ENCODE data around the gene EXOC2. TPM values are rescaled to one million over a fixed set of nuclear protein-coding genes. Genes with fewer than 3 reads are reported as not detected.

The EXOC2 gene
- total and polyA plus RNA-seq, 8 donors, result 2.5 to 10.3 (median 6.4) TPM

DNA sequence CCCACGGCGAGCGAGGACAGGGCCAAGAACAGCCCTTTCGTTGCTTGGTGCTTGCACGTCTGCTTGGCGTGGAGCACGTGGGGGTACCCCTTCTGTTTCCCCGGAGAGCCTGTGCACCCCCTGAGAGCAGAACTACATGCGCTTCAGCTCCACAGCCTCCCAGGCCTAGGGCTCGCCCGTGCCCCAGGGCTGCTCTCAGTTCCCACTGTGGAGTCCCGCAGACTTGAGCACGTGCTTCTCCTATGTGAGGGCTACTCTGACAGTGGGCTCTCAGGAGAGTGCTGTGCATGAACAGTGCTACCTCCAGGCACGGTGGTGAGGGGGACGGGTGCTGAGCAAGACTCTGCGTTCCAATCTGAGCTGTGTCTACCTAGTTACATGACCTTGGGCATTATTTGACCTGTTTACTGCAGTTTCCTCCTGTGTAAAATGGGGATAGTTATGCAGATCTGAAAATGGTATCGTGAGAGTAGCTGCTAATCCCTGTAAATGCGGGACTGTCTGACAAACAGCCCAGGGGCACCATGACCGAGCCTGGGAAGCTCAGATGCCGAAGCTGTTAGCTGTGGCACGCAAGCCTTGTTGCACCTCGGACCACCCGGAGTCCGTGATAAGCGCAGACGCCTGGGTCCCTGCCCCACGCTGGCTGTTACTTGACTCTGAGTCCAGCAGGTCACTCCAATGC, 219.0 kb downstream of the EXOC2 start:
- intact Hi-C loops (cut with DNase I), result no loop called here
- TF ChIP-seq, protein P1, sequence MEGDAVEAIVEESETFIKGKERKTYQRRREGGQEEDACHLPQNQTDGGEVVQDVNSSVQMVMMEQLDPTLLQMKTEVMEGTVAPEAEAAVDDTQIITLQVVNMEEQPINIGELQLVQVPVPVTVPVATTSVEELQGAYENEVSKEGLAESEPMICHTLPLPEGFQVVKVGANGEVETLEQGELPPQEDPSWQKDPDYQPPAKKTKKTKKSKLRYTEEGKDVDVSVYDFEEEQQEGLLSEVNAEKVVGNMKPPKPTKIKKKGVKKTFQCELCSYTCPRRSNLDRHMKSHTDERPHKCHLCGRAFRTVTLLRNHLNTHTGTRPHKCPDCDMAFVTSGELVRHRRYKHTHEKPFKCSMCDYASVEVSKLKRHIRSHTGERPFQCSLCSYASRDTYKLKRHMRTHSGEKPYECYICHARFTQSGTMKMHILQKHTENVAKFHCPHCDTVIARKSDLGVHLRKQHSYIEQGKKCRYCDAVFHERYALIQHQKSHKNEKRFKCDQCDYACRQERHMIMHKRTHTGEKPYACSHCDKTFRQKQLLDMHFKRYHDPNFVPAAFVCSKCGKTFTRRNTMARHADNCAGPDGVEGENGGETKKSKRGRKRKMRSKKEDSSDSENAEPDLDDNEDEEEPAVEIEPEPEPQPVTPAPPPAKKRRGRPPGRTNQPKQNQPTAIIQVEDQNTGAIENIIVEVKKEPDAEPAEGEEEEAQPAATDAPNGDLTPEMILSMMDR (IDR thresholded peaks at IDR 0.05), result no peak
- Histone ChIP-seq H3K4me1 (no peaks in the 10 kb centered on the region), H3K4me3 (no peak overlapping the region), H3K27ac (no peak overlapping the region), H3K27me3 (no peaks in the 10 kb centered on the region), H3K36me3 (no peaks in the 10 kb centered on the region), H3K9me3 (no peaks in the 10 kb centered on the region)
- no peak for FAIRE-seq
- ATAC-seq, result no peak
- DNase-seq, result no peak
- WGBS, 2 donors, result 62 to 70% methylated on average over 27 of the region's 27 CpGs

GRCh38 chr6:473356-473755, 219.6 kb downstream of the EXOC2 start:
- intact Hi-C loops (cut with DNase I), result no loop called here
- Histone ChIP-seq H3K36me3 (no peaks in the 10 kb centered on the region), H3K27ac (no peak overlapping the region), H3K4me3 (no peak overlapping the region), H3K9me3 (no peaks in the 10 kb centered on the region), H3K27me3 (no peaks in the 10 kb centered on the region), H3K4me1 (no peaks in the 10 kb centered on the region)
- DNase-seq (no peak), ATAC-seq (no peak), FAIRE-seq (no peak)
- TF ChIP-seq, protein P1 (IDR thresholded peaks at IDR 0.05), result no peak
- 56 to 62% methylated on average over 3 of the region's 3 CpGs for WGBS, 2 donors

- ATAC-seq, result no peak
- H3K9me3 ChIP-seq, result no peaks in the 10 kb centered on the region
- H3K27ac ChIP-seq, result no peak overlapping the region
- intact Hi-C loops (cut with DNase I), result no loop called here
- no peaks in the 10 kb centered on the region for H3K36me3 ChIP-seq
- no peaks in the 10 kb centered on the region for H3K4me1 ChIP-seq
- WGBS, 2 donors, result 72 to 78% methylated on average over 16 of the region's 16 CpGs
- DNase-seq, result no peak
- no peaks in the 10 kb centered on the region for H3K27me3 ChIP-seq
- FAIRE-seq, result no peak
- TF ChIP-seq, protein P1 (IDR thresholded peaks at IDR 0.05), result no peak
- H3K4me3 ChIP-seq, result no peak overlapping the region
These were observed 222.0 kb downstream of the EXOC2 start for GRCh38 chr6:470901-471448.

DNA sequence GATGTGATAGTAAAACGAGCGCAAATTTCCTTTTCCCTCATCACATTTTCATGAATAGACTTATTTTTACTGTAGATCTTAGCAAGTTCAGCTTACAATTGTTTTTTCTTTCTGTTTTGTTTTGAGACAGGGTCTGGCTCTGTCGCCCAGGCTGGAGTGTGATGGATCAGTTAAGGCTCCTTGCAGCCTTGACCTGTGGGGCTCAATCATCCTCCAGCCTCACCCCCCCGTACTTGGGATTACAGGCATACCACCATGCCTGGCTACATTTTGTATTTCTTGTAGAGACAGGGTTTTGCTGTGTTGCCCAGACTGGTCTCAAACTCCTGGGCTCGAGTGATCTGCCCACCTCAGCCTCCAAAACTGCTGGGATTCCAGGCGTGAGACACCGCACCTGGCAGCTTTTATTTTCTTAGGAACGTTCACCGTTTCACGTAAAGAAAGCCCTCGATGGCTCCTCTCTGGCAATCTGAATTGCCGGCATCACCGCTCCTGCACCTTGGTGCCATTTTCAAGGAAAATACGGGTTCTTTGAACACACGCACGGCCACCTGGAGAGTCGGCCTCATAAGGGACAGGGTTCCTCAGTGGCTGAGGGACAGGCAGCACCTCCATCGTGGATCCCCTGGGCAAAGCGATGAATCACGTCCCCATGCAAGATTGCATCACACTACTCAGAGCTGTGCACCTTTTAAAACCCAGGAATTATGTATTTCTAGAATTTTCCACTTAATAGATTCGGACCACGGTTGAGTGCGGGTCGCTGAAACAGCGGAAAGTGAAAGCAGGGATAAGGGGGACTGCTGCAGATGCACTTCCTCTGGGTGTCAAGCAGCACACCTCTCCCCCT, 222.7 kb downstream of the EXOC2 start:
- DNase-seq, result no peak
- no peaks in the 10 kb centered on the region for H3K27me3 ChIP-seq
- no peak for ATAC-seq
- TF ChIP-seq, protein P1 (IDR thresholded peaks at IDR 0.05), result no peak
- H3K9me3 ChIP-seq, result no peaks in the 10 kb centered on the region
- no peak overlapping the region for H3K27ac ChIP-seq
- H3K36me3 ChIP-seq, result no peaks in the 10 kb centered on the region
- H3K4me1 ChIP-seq, result no peaks in the 10 kb centered on the region
- H3K4me3 ChIP-seq, result no peak overlapping the region
- no peak for FAIRE-seq
- 70 to 75% methylated on average over 25 of the region's 25 CpGs for WGBS, 2 donors
- intact Hi-C loops (cut with DNase I), result no loop called here

Data from pancreas (tissue), 10 donors.